ENCODE results near the gene ITGA5. TPM values are rescaled to one million over a fixed set of nuclear protein-coding genes. Genes with fewer than 3 reads are reported as not detected.

The ITGA5 gene
- total and polyA plus RNA-seq, 2 of the 13 experiments (the other 11 are each of a cell fraction or from before 2014, with no cell fraction given): 0.20 to 0.40 TPM

DNA sequence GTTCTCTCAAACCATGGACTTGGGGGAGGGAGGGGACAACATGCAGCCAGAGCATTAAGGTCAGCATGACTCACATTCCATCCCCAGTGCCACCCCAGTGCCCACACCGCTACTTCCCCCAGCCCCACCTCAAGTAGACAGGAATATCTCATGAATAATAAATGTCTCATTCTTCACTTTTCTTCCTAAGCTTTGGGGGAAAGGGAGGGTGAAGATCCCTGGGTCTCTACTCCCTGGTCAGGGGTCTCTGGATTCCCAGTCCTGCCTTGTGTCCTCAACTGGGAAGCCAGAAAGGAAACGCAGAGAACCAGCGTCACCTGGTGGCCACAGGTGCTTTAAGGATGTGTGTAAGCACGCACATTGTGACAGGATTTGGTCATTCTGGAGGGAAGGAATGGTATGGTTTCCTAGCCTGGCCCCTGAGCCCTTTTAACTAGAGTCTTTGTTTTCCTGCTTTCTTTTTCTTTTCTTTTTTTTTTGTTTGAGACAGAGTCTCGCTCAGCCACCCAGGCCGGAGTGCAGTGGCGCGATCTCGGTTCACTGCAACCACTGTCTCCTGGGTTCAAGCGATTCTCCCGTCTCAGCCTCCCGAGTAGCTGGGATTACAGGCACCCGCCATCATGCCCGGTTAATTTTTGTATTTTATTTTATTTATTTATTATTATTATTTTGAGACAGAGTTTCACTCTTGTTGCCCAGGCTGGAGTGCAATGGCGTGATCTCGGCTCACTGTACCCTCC lies 58.2 kb downstream of the ITGA5 start (continued):
- TF ChIP-seq SP1 (IDR thresholded peaks at IDR 0.05) (no peak), SP1 (CRISPR knock-in tag; IDR thresholded peaks at IDR 0.05) (no peak), ZNF614 (CRISPR knock-in tag; IDR thresholded peaks at IDR 0.05; ENCODE audit: borderline replicate concordance) (no peak), TEAD2 (CRISPR knock-in tag; IDR thresholded peaks at IDR 0.05) (no peak), HMG20A (CRISPR knock-in tag; IDR thresholded peaks at IDR 0.05; ENCODE audit: borderline replicate concordance) (no peak), ZNF530 (CRISPR knock-in tag; IDR thresholded peaks at IDR 0.05; ENCODE audit: low read depth) (no peak), ZNF33A (CRISPR knock-in tag; IDR thresholded peaks at IDR 0.05; ENCODE audit: borderline replicate concordance) (no peak), ZNF737 (CRISPR knock-in tag; IDR thresholded peaks at IDR 0.05; ENCODE audit: borderline replicate concordance) (no peak), ZZZ3 (CRISPR knock-in tag; IDR thresholded peaks at IDR 0.05; ENCODE audit: borderline replicate concordance) (no peak), PLRG1 (conservative IDR thresholded peaks at IDR 0.05) (no peak), NBN (conservative IDR thresholded peaks at IDR 0.05) (no peak), ZFYVE20 (CRISPR knock-in tag; IDR thresholded peaks at IDR 0.05; ENCODE audit: borderline replicate concordance, low read depth) (no peak), ZNF10 (CRISPR knock-in tag; IDR thresholded peaks at IDR 0.05; ENCODE audit: borderline replicate concordance, low read depth) (no peak), ELF3 (CRISPR knock-in tag; IDR thresholded peaks at IDR 0.05) (peak; percentile 67; the same call in 1 of the 2 replicates), ZNF33B (CRISPR knock-in tag; IDR thresholded peaks at IDR 0.05) (peak; percentile 52; the same call in 1 of the 2 replicates), ZNF44 (CRISPR knock-in tag; IDR thresholded peaks at IDR 0.05) (peak; percentile 79; the same call in 1 of the 2 replicates), FUBP1 (CRISPR knock-in tag; IDR thresholded peaks at IDR 0.05; ENCODE audit: borderline replicate concordance) (no peak)
- TF ChIP-seq, protein P1, sequence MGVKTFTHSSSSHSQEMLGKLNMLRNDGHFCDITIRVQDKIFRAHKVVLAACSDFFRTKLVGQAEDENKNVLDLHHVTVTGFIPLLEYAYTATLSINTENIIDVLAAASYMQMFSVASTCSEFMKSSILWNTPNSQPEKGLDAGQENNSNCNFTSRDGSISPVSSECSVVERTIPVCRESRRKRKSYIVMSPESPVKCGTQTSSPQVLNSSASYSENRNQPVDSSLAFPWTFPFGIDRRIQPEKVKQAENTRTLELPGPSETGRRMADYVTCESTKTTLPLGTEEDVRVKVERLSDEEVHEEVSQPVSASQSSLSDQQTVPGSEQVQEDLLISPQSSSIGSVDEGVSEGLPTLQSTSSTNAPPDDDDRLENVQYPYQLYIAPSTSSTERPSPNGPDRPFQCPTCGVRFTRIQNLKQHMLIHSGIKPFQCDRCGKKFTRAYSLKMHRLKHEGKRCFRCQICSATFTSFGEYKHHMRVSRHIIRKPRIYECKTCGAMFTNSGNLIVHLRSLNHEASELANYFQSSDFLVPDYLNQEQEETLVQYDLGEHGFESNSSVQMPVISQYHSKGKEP (CRISPR knock-in tag; IDR thresholded peaks at IDR 0.05): no peak
- TF ChIP-seq, protein P2, sequence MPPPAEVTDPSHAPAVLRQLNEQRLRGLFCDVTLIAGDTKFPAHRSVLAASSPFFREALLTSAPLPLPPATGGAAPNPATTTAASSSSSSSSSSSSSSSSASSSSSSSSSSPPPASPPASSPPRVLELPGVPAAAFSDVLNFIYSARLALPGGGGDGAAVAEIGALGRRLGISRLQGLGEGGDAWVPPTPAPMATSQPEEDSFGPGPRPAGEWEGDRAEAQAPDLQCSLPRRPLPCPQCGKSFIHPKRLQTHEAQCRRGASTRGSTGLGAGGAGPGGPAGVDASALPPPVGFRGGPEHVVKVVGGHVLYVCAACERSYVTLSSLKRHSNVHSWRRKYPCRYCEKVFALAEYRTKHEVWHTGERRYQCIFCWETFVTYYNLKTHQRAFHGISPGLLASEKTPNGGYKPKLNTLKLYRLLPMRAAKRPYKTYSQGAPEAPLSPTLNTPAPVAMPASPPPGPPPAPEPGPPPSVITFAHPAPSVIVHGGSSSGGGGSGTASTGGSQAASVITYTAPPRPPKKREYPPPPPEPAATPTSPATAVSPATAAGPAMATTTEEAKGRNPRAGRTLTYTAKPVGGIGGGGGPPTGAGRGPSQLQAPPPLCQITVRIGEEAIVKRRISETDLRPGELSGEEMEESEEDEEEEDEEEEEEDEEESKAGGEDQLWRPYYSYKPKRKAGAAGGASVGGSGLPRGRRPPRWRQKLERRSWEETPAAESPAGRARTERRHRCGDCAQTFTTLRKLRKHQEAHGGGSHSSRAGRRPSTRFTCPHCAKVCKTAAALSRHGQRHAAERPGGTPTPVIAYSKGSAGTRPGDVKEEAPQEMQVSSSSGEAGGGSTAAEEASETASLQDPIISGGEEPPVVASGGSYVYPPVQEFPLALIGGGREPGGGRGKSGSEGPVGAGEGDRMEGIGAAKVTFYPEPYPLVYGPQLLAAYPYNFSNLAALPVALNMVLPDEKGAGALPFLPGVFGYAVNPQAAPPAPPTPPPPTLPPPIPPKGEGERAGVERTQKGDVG (CRISPR knock-in tag; IDR thresholded peaks at IDR 0.05; ENCODE audit: borderline replicate concordance): no peak
- TF ChIP-seq, protein P3, sequence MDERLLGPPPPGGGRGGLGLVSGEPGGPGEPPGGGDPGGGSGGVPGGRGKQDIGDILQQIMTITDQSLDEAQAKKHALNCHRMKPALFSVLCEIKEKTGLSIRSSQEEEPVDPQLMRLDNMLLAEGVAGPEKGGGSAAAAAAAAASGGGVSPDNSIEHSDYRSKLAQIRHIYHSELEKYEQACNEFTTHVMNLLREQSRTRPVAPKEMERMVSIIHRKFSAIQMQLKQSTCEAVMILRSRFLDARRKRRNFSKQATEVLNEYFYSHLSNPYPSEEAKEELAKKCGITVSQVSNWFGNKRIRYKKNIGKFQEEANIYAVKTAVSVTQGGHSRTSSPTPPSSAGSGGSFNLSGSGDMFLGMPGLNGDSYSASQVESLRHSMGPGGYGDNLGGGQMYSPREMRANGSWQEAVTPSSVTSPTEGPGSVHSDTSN (CRISPR knock-in tag; IDR thresholded peaks at IDR 0.05): no peak
- TF ChIP-seq, protein P4, sequence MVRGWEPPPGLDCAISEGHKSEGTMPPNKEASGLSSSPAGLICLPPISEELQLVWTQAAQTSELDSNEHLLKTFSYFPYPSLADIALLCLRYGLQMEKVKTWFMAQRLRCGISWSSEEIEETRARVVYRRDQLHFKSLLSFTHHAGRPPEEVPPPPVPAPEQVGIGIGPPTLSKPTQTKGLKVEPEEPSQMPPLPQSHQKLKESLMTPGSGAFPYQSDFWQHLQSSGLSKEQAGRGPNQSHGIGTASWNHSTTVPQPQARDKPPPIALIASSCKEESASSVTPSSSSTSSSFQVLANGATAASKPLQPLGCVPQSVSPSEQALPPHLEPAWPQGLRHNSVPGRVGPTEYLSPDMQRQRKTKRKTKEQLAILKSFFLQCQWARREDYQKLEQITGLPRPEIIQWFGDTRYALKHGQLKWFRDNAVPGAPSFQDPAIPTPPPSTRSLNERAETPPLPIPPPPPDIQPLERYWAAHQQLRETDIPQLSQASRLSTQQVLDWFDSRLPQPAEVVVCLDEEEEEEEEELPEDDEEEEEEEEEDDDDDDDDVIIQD (CRISPR knock-in tag; IDR thresholded peaks at IDR 0.05; ENCODE audit: low read depth): no peak
